K562 (cell line): ENCODE results near the gene TTC31. TPM values are rescaled to one million over a fixed set of nuclear protein-coding genes. Genes with fewer than 3 reads are reported as not detected.
A peak's percentile ranks its signal among the peaks of the same experiment; 100 is the strongest.

Source experiments
- ATF7 ChIP-seq: fragments of 450-650 bp; IDR thresholded peaks from 2 replicates; pipeline ENCODE4 v1.7.1; 2014; ENCODE audit warnings: mild to moderate bottlenecking, moderate library complexity
- CBX2 ChIP-seq: fragments of 200-600 bp; sonication (generic); IDR thresholded peaks from one replicate; pipeline ENCODE4 v1.6.1; 2012; ENCODE audit warnings: mild to moderate bottlenecking, low read length, inconsistent platforms; ENCODE audit not compliant: insufficient read depth, poor library complexity, severe bottlenecking
- FUS ChIP-seq: fragments of 200-400 bp; formaldehyde crosslinking; optimal IDR thresholded peaks from 2 replicates; pipeline ENCODE3; 2017; ENCODE audit warnings: low read depth, low read length
- GABPB1 ChIP-seq: sonication (generic); formaldehyde crosslinking; IDR thresholded peaks from 2 replicates; pipeline ENCODE4 v1.8.0; 2022; ENCODE audit warnings: mild to moderate bottlenecking, missing genetic modification reagents
- GTF2E2 ChIP-seq: fragments of 200-800 bp; sonication (Bioruptor generic); IDR thresholded peaks from 2 replicates; pipeline ENCODE4 v1.6.1; 2016; ENCODE audit warnings: missing genetic modification characterization, missing compliant biosample characterization
- HNRNPL ChIP-seq: fragments of 200-400 bp; formaldehyde crosslinking; IDR thresholded peaks from 2 replicates; pipeline ENCODE4 v1.6.1; 2017; ENCODE audit warnings: low read depth, mild to moderate bottlenecking, low read length
- NR2C2 ChIP-seq, 2 experiments: fragments of 200-800 bp in 1 of 2; sonication (Bioruptor generic) in 1 of 2; sonication (generic) in 1 of 2; formaldehyde crosslinking in 1 of 2; IDR thresholded peaks; 2 replicates each; pipeline versions ENCODE4 v1.6.1 to v1.8.0; 2016 to 2022; ENCODE audit warnings: mild to moderate bottlenecking in 1 of 2, missing compliant biosample characterization in 1 of 2, missing genetic modification characterization in 1 of 2, missing genetic modification reagents in 1 of 2
- RAD51 ChIP-seq: fragments of 450-650 bp; IDR thresholded peaks from 2 replicates; pipeline ENCODE4 v1.7.1; 2016; ENCODE audit warnings: low read depth, mild to moderate bottlenecking, borderline replicate concordance
- RB1 ChIP-seq: fragments of 450-650 bp; IDR thresholded peaks from 2 replicates; pipeline ENCODE4 v1.6.1; 2017; ENCODE audit warnings: low read depth, mild to moderate bottlenecking
- SMARCA5 ChIP-seq: fragments of 450-650 bp; IDR thresholded peaks from 2 replicates; pipeline ENCODE4 v1.6.1; 2016
- SPI1 ChIP-seq: IDR thresholded peaks from 2 replicates; pipeline ENCODE4 v1.6.1; 2011; ENCODE audit warnings: low read depth, low read length, control low read depth, borderline replicate concordance
- TAF1 ChIP-seq: IDR thresholded peaks from 2 replicates; pipeline ENCODE4 v1.6.1; 2011; ENCODE audit warnings: mild to moderate bottlenecking, low read length, moderate library complexity; ENCODE audit not compliant: insufficient read depth, control insufficient read depth, severe bottlenecking; ENCODE audit errors: extremely low read depth
- XRCC3 ChIP-seq: fragments of 450-650 bp; IDR thresholded peaks from 2 replicates; pipeline ENCODE4 v1.6.1; 2017; ENCODE audit warnings: mild to moderate bottlenecking, moderate library complexity
- ZBTB7A ChIP-seq: IDR thresholded peaks from 2 replicates; pipeline ENCODE4 v1.6.1; 2011; ENCODE audit warnings: low read depth, mild to moderate bottlenecking, low read length, moderate library complexity, borderline replicate concordance; ENCODE audit not compliant: control insufficient read depth
- ZBTB8A ChIP-seq: fragments of 450-650 bp; IDR thresholded peaks from 2 replicates; pipeline ENCODE4 v1.6.1; 2018; ENCODE audit warnings: mild to moderate bottlenecking, moderate library complexity; ENCODE audit not compliant: partially characterized antibody
- ZNF24 ChIP-seq: fragments of 450-650 bp; IDR thresholded peaks from 2 replicates; pipeline ENCODE4 v1.6.1; 2016
- ZNF551 ChIP-seq: fragments of 250-450 bp; sonication (Bioruptor Pico); IDR thresholded peaks from 2 replicates; pipeline ENCODE4 v1.5.0; 2021; ENCODE audit warnings: mild to moderate bottlenecking, moderate library complexity
- ZNF584 ChIP-seq: fragments of 200-800 bp; sonication (Bioruptor generic); IDR thresholded peaks from 2 replicates; pipeline ENCODE4 v1.6.1; 2016; ENCODE audit warnings: low read depth, mild to moderate bottlenecking, missing genetic modification characterization, missing compliant biosample characterization
- ZNF644 ChIP-seq: fragments of 200-800 bp; sonication (Bioruptor generic); IDR thresholded peaks from 2 replicates; pipeline ENCODE4 v1.6.1; 2016; ENCODE audit warnings: low read depth, missing genetic modification characterization, missing compliant biosample characterization
- ZNF764 ChIP-seq: fragments of 250-450 bp; sonication (Bioruptor Pico); IDR thresholded peaks from 2 replicates; pipeline ENCODE4 v1.4.0; 2020; ENCODE audit warnings: low read depth, mild to moderate bottlenecking, moderate library complexity
- polyA plus RNA-seq, 8 experiments: library from polyadenylated mRNA; depleted of rRNA in 4 of 8; stranded (reverse) in 5 of 8; unstranded in 3 of 8; fragments of >200 nt; fragmentation: Nextera tagmentation in 2 of 8; fragmentation: Illumina TruSeq in 1 of 8; extraction: Ambion mirVana in 2 of 8; extraction: Trizol in 1 of 8; gene quantifications; 2 replicates each; pipeline versions ENCODE4 v1.2.1 to v1.2.3, GENCODE V29; 2011 to 2014; ENCODE audit warnings: inconsistent platforms in 1 of 8, missing spikeins in 1 of 8
- total RNA-seq, 7 experiments: library from RNA; depleted of rRNA in 6 of 7; stranded (reverse); fragments of >200 nt in 6 of 7; fragmentation: Illumina TruSeq in 2 of 7; extraction: Trizol in 2 of 7; gene quantifications; 2 replicates each; pipeline versions ENCODE4 v1.2.1 to v1.2.3, GENCODE V29; 2011 to 2021; ENCODE audit warnings: low replicate concordance in 1 of 7
- TF ChIP-seq, protein P1 (sequence below): IDR thresholded peaks from 2 replicates; pipeline ENCODE4 v1.6.1; 2011; ENCODE audit not compliant: insufficient read length; ENCODE audit errors: extremely low read depth
- TF ChIP-seq, protein P2 (sequence below): sonication (generic); formaldehyde crosslinking; IDR thresholded peaks from 2 replicates; pipeline ENCODE4 v1.8.1; 2023; ENCODE audit warnings: mild to moderate bottlenecking, missing genetic modification reagents
- TF ChIP-seq, protein P3 (sequence below): fragments of 250-450 bp; sonication (Bioruptor Pico); IDR thresholded peaks from 2 replicates; pipeline ENCODE4 v1.5.0; 2021
- TF ChIP-seq, protein P4 (sequence below): fragments of 450-650 bp; IDR thresholded peaks from 2 replicates; pipeline ENCODE4 v1.6.1; 2016

TTC31 gene
- total and polyA plus RNA-seq, 9 of the 15 experiments (the other 6 are each of a cell fraction or from before 2014, with no cell fraction given): 4.7 to 30.5 (median 15.9) TPM

DNA sequence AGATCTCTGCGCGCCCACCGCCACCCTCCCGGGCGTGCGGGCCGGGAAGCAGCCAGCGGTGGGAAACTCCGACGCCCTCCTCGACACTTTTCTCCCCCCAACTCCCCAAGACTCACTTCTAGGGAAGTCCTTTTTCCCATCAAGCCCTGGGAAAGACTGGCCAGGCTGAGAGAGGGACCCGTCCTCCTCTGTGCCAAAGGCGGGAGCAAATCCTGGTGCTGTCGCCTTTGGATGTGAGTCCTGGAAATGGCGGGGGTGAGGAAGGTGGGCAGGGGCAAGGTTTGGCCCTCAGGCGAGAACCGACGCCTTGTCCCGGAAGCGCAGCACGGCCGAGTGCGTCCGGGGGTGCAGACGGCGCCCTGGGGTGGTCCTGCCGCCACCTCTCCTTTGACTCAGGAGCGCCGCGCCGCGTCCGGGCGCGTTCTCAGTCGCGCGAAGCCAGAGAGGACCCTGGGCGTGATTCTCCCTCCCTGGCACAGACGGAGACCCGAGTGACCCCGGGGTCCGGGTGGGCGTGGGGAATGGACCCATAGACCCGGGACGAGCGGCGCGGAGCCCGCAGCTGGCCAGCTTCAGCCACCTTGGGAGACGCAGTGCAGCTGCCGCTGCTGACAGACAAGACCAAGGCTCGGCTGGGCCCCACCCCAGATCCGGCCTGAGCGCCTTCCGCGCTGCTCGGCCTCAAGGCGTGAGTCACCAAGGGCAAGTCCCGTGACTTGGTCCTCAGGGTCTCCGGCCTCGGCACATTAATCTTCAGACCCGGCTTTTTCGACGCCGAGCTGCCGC, 20.0 kb downstream of the TTC31 start (continued):
- TF ChIP-seq, protein P1, sequence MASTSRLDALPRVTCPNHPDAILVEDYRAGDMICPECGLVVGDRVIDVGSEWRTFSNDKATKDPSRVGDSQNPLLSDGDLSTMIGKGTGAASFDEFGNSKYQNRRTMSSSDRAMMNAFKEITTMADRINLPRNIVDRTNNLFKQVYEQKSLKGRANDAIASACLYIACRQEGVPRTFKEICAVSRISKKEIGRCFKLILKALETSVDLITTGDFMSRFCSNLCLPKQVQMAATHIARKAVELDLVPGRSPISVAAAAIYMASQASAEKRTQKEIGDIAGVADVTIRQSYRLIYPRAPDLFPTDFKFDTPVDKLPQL: no peak
- TF ChIP-seq, protein P2, sequence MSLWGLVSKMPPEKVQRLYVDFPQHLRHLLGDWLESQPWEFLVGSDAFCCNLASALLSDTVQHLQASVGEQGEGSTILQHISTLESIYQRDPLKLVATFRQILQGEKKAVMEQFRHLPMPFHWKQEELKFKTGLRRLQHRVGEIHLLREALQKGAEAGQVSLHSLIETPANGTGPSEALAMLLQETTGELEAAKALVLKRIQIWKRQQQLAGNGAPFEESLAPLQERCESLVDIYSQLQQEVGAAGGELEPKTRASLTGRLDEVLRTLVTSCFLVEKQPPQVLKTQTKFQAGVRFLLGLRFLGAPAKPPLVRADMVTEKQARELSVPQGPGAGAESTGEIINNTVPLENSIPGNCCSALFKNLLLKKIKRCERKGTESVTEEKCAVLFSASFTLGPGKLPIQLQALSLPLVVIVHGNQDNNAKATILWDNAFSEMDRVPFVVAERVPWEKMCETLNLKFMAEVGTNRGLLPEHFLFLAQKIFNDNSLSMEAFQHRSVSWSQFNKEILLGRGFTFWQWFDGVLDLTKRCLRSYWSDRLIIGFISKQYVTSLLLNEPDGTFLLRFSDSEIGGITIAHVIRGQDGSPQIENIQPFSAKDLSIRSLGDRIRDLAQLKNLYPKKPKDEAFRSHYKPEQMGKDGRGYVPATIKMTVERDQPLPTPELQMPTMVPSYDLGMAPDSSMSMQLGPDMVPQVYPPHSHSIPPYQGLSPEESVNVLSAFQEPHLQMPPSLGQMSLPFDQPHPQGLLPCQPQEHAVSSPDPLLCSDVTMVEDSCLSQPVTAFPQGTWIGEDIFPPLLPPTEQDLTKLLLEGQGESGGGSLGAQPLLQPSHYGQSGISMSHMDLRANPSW: no peak
- TF ChIP-seq SPI1 (no peak), NR2C2 (CRISPR knock-in tag; IDR thresholded peaks at IDR 0.05) (0 out of 2 replicates have a peak, but pooled peaks have one; percentile 7), NR2C2 (tag; IDR thresholded peaks at IDR 0.05) (peak; percentile 92; the same call in 1 of the 2 replicates), ZNF584 (CRISPR knock-in tag) (no peak), ZBTB8A (no peak), ATF7 (peak; percentile 64), GTF2E2 (peak; percentile 88), ZNF24 (no peak), RAD51 (peak; percentile 71), SMARCA5 (no peak), ZNF644 (tag) (no peak), GABPB1 (peak; percentile 43), XRCC3 (no peak), FUS (no peak), ZNF551 (CRISPR knock-in tag) (no peak), ZNF764 (CRISPR knock-in tag) (no peak), CBX2 (no peak), RB1 (peak; percentile 66; the same call in 1 of the 2 replicates), ZBTB7A (peak; percentile 52), HNRNPL (no peak), TAF1 (peak; percentile 54)
- TF ChIP-seq, protein P3, sequence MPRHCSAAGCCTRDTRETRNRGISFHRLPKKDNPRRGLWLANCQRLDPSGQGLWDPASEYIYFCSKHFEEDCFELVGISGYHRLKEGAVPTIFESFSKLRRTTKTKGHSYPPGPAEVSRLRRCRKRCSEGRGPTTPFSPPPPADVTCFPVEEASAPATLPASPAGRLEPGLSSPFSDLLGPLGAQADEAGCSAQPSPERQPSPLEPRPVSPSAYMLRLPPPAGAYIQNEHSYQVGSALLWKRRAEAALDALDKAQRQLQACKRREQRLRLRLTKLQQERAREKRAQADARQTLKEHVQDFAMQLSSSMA (CRISPR knock-in tag): no peak
- TF ChIP-seq, protein P4, sequence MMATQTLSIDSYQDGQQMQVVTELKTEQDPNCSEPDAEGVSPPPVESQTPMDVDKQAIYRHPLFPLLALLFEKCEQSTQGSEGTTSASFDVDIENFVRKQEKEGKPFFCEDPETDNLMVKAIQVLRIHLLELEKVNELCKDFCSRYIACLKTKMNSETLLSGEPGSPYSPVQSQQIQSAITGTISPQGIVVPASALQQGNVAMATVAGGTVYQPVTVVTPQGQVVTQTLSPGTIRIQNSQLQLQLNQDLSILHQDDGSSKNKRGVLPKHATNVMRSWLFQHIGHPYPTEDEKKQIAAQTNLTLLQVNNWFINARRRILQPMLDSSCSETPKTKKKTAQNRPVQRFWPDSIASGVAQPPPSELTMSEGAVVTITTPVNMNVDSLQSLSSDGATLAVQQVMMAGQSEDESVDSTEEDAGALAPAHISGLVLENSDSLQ: peak; percentile 67
